OCI-LY1 (cell line): ENCODE results near the gene CTNNA3.

ENCODE experiments used
- H2AFZ ChIP-seq: fragments of 200-600 bp; sonication (generic), shearing (Covaris generic); 2 replicates; pipeline ENCODE4 v1.6.0; 2014; ENCODE audit warnings: antibody characterized with exemption, mild to moderate bottlenecking, low read length
- H3F3A ChIP-seq: fragments of 200-600 bp; sonication (generic), shearing (Covaris generic); 2 replicates; pipeline ENCODE4 v1.6.0; 2014; ENCODE audit warnings: mild to moderate bottlenecking, antibody characterized with exemption, low read length, moderate library complexity; ENCODE audit not compliant: insufficient read depth
- H3K27ac ChIP-seq: fragments of 200-600 bp; sonication (generic); 2 replicates; pipeline ENCODE4 v1.5.1; 2014; ENCODE audit warnings: low read length, mixed run types, mild to moderate bottlenecking, low read depth; ENCODE audit not compliant: poor library complexity, severe bottlenecking
- H3K27me3 ChIP-seq: fragments of 200-600 bp; sonication (generic); 2 replicates; pipeline ENCODE4 v1.6.0; 2014; ENCODE audit warnings: antibody characterized with exemption, mild to moderate bottlenecking, low read length, moderate library complexity; ENCODE audit not compliant: insufficient read depth
- H3K36me3 ChIP-seq: fragments of 200-600 bp; sonication (generic); 2 replicates; pipeline ENCODE4 v1.6.1; 2014; ENCODE audit warnings: mild to moderate bottlenecking, antibody characterized with exemption, low read length, moderate library complexity, mixed read lengths; ENCODE audit not compliant: insufficient read depth
- H3K4me1 ChIP-seq: fragments of 200-600 bp; sonication (generic); 2 replicates; pipeline ENCODE4 v1.5.1; 2014; ENCODE audit warnings: mild to moderate bottlenecking, low read length, moderate library complexity; ENCODE audit not compliant: insufficient read depth, severe bottlenecking
- H3K4me2 ChIP-seq: fragments of 200-600 bp; sonication (generic), shearing (Covaris generic); 2 replicates; pipeline ENCODE4 v1.6.1; 2014; ENCODE audit warnings: low read length
- H3K4me3 ChIP-seq: fragments of 200-600 bp; sonication (generic); 2 replicates; pipeline ENCODE4 v1.5.1; 2014; ENCODE audit warnings: low read length, low read depth, mild to moderate bottlenecking, mixed read lengths; ENCODE audit not compliant: poor library complexity, severe bottlenecking
- H3K79me2 ChIP-seq: fragments of 200-600 bp; shearing (Covaris generic); 2 replicates; pipeline ENCODE4 v1.6.1; 2016; ENCODE audit warnings: mixed run types, low read length, mixed read lengths; ENCODE audit not compliant: insufficient read depth
- H3K9ac ChIP-seq: fragments of 200-600 bp; sonication (generic), shearing (Covaris generic); 2 replicates; pipeline ENCODE4 v1.6.1; 2014; ENCODE audit warnings: mild to moderate bottlenecking, low read length, mixed read lengths
- H3K9me2 ChIP-seq: fragments of 200-600 bp; sonication (generic), shearing (Covaris generic); 2 replicates; pipeline ENCODE4 v1.6.1; 2014; ENCODE audit warnings: low read depth, mild to moderate bottlenecking, low read length, mixed read lengths
- H3K9me3 ChIP-seq: fragments of 200-600 bp; shearing (Covaris generic); 2 replicates; pipeline ENCODE4 v1.6.1; 2014; ENCODE audit warnings: low read length, mixed read lengths
- H4K20me1 ChIP-seq: fragments of 200-600 bp; sonication (generic), shearing (Covaris generic); 2 replicates; pipeline ENCODE4 v1.6.0; 2016; ENCODE audit warnings: mild to moderate bottlenecking, low read length; ENCODE audit not compliant: insufficient read depth
- EZH2 ChIP-seq: fragments of 200-600 bp; sonication (generic), shearing (Covaris generic); IDR thresholded peaks from 2 replicates; pipeline ENCODE4 v1.8.0; 2017; ENCODE audit warnings: borderline replicate concordance, mixed run types, mild to moderate bottlenecking, antibody characterized with exemption, low read length, moderate library complexity, mixed read lengths
- TF ChIP-seq, protein P1 (sequence below): fragments of 200-600 bp; sonication (generic), shearing (Covaris generic); IDR thresholded peaks from 2 replicates; pipeline ENCODE4 v1.5.1; 2017; ENCODE audit warnings: mild to moderate bottlenecking, antibody characterized with exemption, low read length, moderate library complexity, mixed read lengths

The CTNNA3 gene

DNA sequence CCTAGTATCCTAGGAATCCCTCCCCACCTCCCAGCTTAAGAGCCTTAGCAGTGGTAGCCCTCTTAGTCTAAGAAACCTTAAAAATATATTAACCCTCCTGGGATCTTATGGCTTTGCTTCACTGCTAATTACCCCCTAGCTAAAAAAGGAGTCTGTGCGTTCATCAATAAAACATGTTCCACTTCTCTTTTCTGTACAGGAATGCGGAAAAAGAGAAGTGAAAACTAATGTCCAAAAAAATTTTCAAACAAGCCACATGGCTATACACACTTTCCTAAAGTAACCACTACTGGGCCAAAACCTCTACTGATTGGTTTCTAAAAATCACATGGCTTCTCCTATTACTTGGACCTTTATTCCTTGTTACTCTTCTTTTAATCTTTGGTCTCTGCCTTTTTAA lies 1437.3 kb downstream of the CTNNA3 start:
- H3K27me3 ChIP-seq, result no peaks in the 10 kb centered on the region
- H3K4me1 ChIP-seq, result no peaks in the 10 kb centered on the region
- H3K4me2 ChIP-seq, result no peak overlapping the region
- no peaks in the 10 kb centered on the region for H3F3A ChIP-seq
- no peaks in the 10 kb centered on the region for H3K9me2 ChIP-seq
- no peak overlapping the region for H3K9ac ChIP-seq
- no peaks in the 10 kb centered on the region for H3K36me3 ChIP-seq
- TF ChIP-seq EZH2, result no peak
- TF ChIP-seq, protein P1, sequence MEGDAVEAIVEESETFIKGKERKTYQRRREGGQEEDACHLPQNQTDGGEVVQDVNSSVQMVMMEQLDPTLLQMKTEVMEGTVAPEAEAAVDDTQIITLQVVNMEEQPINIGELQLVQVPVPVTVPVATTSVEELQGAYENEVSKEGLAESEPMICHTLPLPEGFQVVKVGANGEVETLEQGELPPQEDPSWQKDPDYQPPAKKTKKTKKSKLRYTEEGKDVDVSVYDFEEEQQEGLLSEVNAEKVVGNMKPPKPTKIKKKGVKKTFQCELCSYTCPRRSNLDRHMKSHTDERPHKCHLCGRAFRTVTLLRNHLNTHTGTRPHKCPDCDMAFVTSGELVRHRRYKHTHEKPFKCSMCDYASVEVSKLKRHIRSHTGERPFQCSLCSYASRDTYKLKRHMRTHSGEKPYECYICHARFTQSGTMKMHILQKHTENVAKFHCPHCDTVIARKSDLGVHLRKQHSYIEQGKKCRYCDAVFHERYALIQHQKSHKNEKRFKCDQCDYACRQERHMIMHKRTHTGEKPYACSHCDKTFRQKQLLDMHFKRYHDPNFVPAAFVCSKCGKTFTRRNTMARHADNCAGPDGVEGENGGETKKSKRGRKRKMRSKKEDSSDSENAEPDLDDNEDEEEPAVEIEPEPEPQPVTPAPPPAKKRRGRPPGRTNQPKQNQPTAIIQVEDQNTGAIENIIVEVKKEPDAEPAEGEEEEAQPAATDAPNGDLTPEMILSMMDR, result no peak
- no peaks in the 10 kb centered on the region for H4K20me1 ChIP-seq
- H3K4me3 ChIP-seq, result no peak overlapping the region
- no peaks in the 10 kb centered on the region for H3K9me3 ChIP-seq
- no peak overlapping the region for H3K27ac ChIP-seq
- no peaks in the 10 kb centered on the region for H3K79me2 ChIP-seq
- no peak overlapping the region for H2AFZ ChIP-seq

DNA sequence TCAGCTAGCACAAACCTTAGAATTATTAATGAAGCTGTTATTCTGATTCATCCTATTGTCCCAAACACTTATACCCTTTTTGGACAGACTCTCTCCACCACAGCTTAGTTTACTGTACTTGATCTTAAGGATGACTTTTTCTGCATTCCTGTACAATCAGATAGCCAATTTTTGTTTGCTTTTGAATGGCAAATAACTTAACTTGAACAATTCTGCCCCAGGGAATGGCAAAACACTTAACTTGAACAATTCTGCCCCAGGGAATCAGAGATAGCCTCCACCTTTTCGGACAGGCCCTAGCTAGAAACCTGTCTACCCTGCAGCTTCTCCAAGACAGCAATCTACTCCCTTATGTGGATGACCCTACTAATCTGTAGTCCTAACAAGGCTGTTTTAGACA lies 1438.2 kb downstream of the CTNNA3 start:
- H3K4me1 ChIP-seq, result no peaks in the 10 kb centered on the region
- TF ChIP-seq EZH2, result no peak
- TF ChIP-seq, protein P1, result no peak
- H3F3A ChIP-seq, result no peaks in the 10 kb centered on the region
- no peaks in the 10 kb centered on the region for H4K20me1 ChIP-seq
- no peak overlapping the region for H3K27ac ChIP-seq
- no peak overlapping the region for H3K9ac ChIP-seq
- H3K27me3 ChIP-seq, result no peaks in the 10 kb centered on the region
- H3K4me2 ChIP-seq, result no peak overlapping the region
- H3K79me2 ChIP-seq, result no peaks in the 10 kb centered on the region
- no peaks in the 10 kb centered on the region for H3K36me3 ChIP-seq
- no peak overlapping the region for H2AFZ ChIP-seq
- no peaks in the 10 kb centered on the region for H3K9me2 ChIP-seq
- H3K9me3 ChIP-seq, result no peaks in the 10 kb centered on the region
- H3K4me3 ChIP-seq, result no peak overlapping the region

DNA sequence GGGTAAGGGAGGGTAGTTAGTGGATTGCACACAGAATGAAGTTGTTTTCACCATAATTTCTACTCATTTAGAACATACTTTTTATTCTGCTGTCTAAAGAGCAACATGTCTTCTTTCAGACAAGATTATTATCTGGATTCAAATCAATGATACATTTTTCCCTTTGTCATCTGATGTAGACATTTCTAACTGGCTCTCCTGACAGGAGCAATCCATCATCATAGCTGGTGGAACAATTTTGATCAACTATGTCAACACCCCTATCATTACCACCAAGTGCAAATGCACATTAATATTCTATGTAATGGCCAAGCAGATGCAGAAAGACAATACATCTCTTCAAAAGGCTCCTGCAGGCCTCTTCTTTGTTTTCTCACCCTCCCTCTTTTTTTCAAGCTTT lies 1443.0 kb downstream of the CTNNA3 start:
- TF ChIP-seq, protein P1, result no peak
- TF ChIP-seq EZH2, result no peak
- Histone ChIP-seq H3K27me3 (no peaks in the 10 kb centered on the region), H3K4me2 (no peak overlapping the region), H3K36me3 (no peaks in the 10 kb centered on the region), H3K9me2 (no peaks in the 10 kb centered on the region), H3K4me3 (no peak overlapping the region), H3K79me2 (no peaks in the 10 kb centered on the region), H4K20me1 (no peaks in the 10 kb centered on the region), H3K27ac (no peak overlapping the region), H2AFZ (no peak overlapping the region), H3F3A (no peaks in the 10 kb centered on the region), H3K9ac (no peak overlapping the region), H3K9me3 (no peaks in the 10 kb centered on the region), H3K4me1 (no peaks in the 10 kb centered on the region)
